Neural cell (in vitro differentiated cells): ENCODE results near the gene BPIFB4. TPM values are rescaled to one million over a fixed set of nuclear protein-coding genes. Genes with fewer than 3 reads are reported as not detected.

Experiments
- H2AFZ ChIP-seq: fragments of 200-600, 300-800 bp; sonication (generic), shearing (Covaris generic); 2 replicates; pipeline ENCODE4 v1.6.0; 2014; ENCODE audit warnings: low read depth, mild to moderate bottlenecking, antibody characterized with exemption, low read length, moderate library complexity
- H3F3A ChIP-seq: fragments of 200-600 bp; shearing (Covaris generic); 2 replicates; pipeline ENCODE4 v1.6.1; 2016; ENCODE audit warnings: mild to moderate bottlenecking, moderate library complexity, mixed read lengths, antibody characterized with exemption, low read length; ENCODE audit not compliant: insufficient read depth, poor library complexity, severe bottlenecking
- H3K27ac ChIP-seq: fragments of 200-600, 300-800 bp; sonication (generic), shearing (Covaris generic); 2 replicates; pipeline ENCODE4 v1.5.1; 2014; ENCODE audit warnings: mild to moderate bottlenecking, low read length, moderate library complexity
- H3K27me3 ChIP-seq: fragments of 300-800, 200-600 bp; sonication (generic), shearing (Covaris generic); 2 replicates; pipeline ENCODE4 v1.6.0; 2014; ENCODE audit warnings: mild to moderate bottlenecking, low read depth, low read length, moderate library complexity; ENCODE audit not compliant: insufficient read depth
- H3K36me3 ChIP-seq: fragments of 300-800, 200-600 bp; sonication (generic), shearing (Covaris generic); 2 replicates; pipeline ENCODE4 v1.5.1; 2014; ENCODE audit warnings: mild to moderate bottlenecking, antibody characterized with exemption, low read length, moderate library complexity; ENCODE audit not compliant: insufficient read depth
- H3K4me2 ChIP-seq: fragments of 300-800, 200-600 bp; sonication (generic), shearing (Covaris generic); 2 replicates; pipeline ENCODE4 v1.6.0; 2014; ENCODE audit warnings: mild to moderate bottlenecking, low read length
- H3K4me3 ChIP-seq: fragments of 300-800, 200-600 bp; sonication (generic), shearing (Covaris generic); 2 replicates; pipeline ENCODE4 v1.5.1; 2014; ENCODE audit warnings: mild to moderate bottlenecking, low read length, moderate library complexity
- H3K79me2 ChIP-seq: fragments of 200-600 bp; shearing (Covaris generic); replicated peaks from 2 replicates; pipeline ENCODE4 v1.6.0; 2014; ENCODE audit warnings: mild to moderate bottlenecking, low read length, moderate library complexity; ENCODE audit not compliant: insufficient read depth
- H3K9ac ChIP-seq: fragments of 300-800, 200-600 bp; sonication (generic), shearing (Covaris generic); 2 replicates; pipeline ENCODE4 v1.6.1; 2016; ENCODE audit warnings: mild to moderate bottlenecking, low read length, mixed read lengths
- H3K9me2 ChIP-seq: fragments of 200-600 bp; shearing (Covaris generic); 2 replicates; pipeline ENCODE4 v1.6.1; 2016; ENCODE audit warnings: mild to moderate bottlenecking, low read length, mixed read lengths; ENCODE audit not compliant: insufficient read depth
- H3K9me3 ChIP-seq: fragments of 200-600, 300-800 bp; sonication (generic), shearing (Covaris generic); 2 replicates; pipeline ENCODE4 v1.6.1; 2016; ENCODE audit warnings: mild to moderate bottlenecking, mixed run types, low read length, moderate library complexity, mixed read lengths
- H4K20me1 ChIP-seq: fragments of 200-600 bp; shearing (Covaris generic); 2 replicates; pipeline ENCODE4 v1.6.1; 2016; ENCODE audit warnings: mild to moderate bottlenecking, mixed run types; ENCODE audit not compliant: insufficient read depth
- CTCF ChIP-seq: fragments of 450-650 bp; IDR thresholded peaks from 2 replicates; pipeline ENCODE4 v1.5.1; 2014; ENCODE audit warnings: antibody characterized with exemption, mild to moderate bottlenecking, moderate library complexity; ENCODE audit not compliant: poor library complexity, severe bottlenecking
- EP300 ChIP-seq: fragments of 450-650 bp; conservative IDR thresholded peaks from 2 replicates; pipeline ENCODE4 v1.6.1; 2014; ENCODE audit warnings: antibody characterized with exemption, mild to moderate bottlenecking, moderate library complexity; ENCODE audit not compliant: poor library complexity, severe bottlenecking
- EZH2 ChIP-seq: fragments of 200-600, 300-800 bp; shearing (Covaris generic), sonication (generic); IDR thresholded peaks from 2 replicates; pipeline ENCODE4 v1.6.1; 2014; ENCODE audit warnings: antibody characterized with exemption, low read length, borderline replicate concordance, mild to moderate bottlenecking; ENCODE audit not compliant: insufficient read depth, poor library complexity, severe bottlenecking
- MXI1 ChIP-seq: fragments of 450-650 bp; conservative IDR thresholded peaks from 2 replicates; pipeline ENCODE4 v1.6.1; 2014; ENCODE audit warnings: antibody characterized with exemption, mild to moderate bottlenecking; ENCODE audit not compliant: poor library complexity, severe bottlenecking
- POLR2AphosphoS5 ChIP-seq: IDR thresholded peaks from 2 replicates; pipeline ENCODE4 v1.6.1; 2012
- RAD21 ChIP-seq: fragments of 450-650 bp; conservative IDR thresholded peaks from 2 replicates; pipeline ENCODE4 v1.6.1; 2014; ENCODE audit warnings: antibody characterized with exemption, mild to moderate bottlenecking, moderate library complexity
- SMC3 ChIP-seq: fragments of 450-650 bp; conservative IDR thresholded peaks from 2 replicates; pipeline ENCODE4 v1.6.1; 2014; ENCODE audit warnings: antibody characterized with exemption, mild to moderate bottlenecking, moderate library complexity; ENCODE audit not compliant: poor library complexity
- TAF1 ChIP-seq: IDR thresholded peaks from 2 replicates; pipeline ENCODE4 v1.6.1; 2012; ENCODE audit warnings: low read depth
- polyA plus RNA-seq: library from polyadenylated mRNA; depleted of rRNA; stranded (reverse); fragments of >200 nt; gene quantifications from 2 replicates; pipeline ENCODE4 v1.2.3, GENCODE V29; 2014
- TF ChIP-seq, protein P1 (sequence below): IDR thresholded peaks from 2 replicates; pipeline ENCODE4 v1.6.1; 2012; ENCODE audit warnings: borderline replicate concordance

Gene BPIFB4
- polyA plus RNA-seq, 1 donor from 2014 or later = not detected

DNA sequence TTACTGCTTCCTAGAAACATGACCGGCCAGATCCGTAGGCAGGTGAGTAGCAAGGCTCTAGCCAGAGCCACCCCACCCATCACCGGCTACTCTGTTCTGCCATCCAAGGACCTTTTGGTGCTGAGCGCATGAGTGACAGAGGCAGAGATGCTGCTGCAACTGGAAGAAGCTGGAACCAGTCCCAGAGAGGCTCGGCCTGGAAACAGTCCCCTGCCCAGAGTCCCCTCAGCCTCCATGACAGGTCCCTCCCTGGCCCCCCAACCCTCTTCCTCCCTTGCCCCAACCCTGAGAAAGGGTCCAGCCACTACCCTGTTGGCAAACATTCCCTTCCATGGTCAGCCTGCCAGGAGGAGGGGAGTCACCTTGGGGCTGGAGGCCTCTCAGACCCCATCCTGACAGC, 31.9 kb downstream of the BPIFB4 start:
- Histone ChIP-seq H3K9ac (no peak overlapping the region), H2AFZ (no peak overlapping the region), H3K27me3 (no peaks in the 10 kb centered on the region), H3K9me2 (no peaks in the 10 kb centered on the region), H3K4me3 (no peak overlapping the region), H3K9me3 (no peaks in the 10 kb centered on the region), H3K36me3 (no peaks in the 10 kb centered on the region), H3F3A (no peaks in the 10 kb centered on the region), H3K27ac (no peak overlapping the region), H3K4me2 (no peak overlapping the region), H3K79me2 (no peaks in the 10 kb centered on the region), H4K20me1 (no peaks in the 10 kb centered on the region)
- TF ChIP-seq POLR2AphosphoS5 (no peak), TAF1 (no peak)

GRCh38 chr20:33112547-33113386, 33.3 kb downstream of the BPIFB4 start:
- H3K27ac ChIP-seq = no peak overlapping the region
- TF ChIP-seq CTCF (no peak), MXI1 (no peak), EP300 (no peak), POLR2AphosphoS5 (no peak), TAF1 (no peak), EZH2 (no peak), RAD21 (no peak), SMC3 (no peak)
- TF ChIP-seq, protein P1, sequence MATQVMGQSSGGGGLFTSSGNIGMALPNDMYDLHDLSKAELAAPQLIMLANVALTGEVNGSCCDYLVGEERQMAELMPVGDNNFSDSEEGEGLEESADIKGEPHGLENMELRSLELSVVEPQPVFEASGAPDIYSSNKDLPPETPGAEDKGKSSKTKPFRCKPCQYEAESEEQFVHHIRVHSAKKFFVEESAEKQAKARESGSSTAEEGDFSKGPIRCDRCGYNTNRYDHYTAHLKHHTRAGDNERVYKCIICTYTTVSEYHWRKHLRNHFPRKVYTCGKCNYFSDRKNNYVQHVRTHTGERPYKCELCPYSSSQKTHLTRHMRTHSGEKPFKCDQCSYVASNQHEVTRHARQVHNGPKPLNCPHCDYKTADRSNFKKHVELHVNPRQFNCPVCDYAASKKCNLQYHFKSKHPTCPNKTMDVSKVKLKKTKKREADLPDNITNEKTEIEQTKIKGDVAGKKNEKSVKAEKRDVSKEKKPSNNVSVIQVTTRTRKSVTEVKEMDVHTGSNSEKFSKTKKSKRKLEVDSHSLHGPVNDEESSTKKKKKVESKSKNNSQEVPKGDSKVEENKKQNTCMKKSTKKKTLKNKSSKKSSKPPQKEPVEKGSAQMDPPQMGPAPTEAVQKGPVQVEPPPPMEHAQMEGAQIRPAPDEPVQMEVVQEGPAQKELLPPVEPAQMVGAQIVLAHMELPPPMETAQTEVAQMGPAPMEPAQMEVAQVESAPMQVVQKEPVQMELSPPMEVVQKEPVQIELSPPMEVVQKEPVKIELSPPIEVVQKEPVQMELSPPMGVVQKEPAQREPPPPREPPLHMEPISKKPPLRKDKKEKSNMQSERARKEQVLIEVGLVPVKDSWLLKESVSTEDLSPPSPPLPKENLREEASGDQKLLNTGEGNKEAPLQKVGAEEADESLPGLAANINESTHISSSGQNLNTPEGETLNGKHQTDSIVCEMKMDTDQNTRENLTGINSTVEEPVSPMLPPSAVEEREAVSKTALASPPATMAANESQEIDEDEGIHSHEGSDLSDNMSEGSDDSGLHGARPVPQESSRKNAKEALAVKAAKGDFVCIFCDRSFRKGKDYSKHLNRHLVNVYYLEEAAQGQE = no peak

More at GRCh38 chr20:33112547-33113386, 33.3 kb downstream of the BPIFB4 start:
- H3K36me3 ChIP-seq = no peaks in the 10 kb centered on the region
- H3K4me2 ChIP-seq = no peak overlapping the region
- no peak overlapping the region for H3K9ac ChIP-seq
- H3K9me3 ChIP-seq = no peaks in the 10 kb centered on the region
- no peaks in the 10 kb centered on the region for H3F3A ChIP-seq
- H3K79me2 ChIP-seq = no peaks in the 10 kb centered on the region
- H3K9me2 ChIP-seq = no peaks in the 10 kb centered on the region
- H3K27me3 ChIP-seq = no peaks in the 10 kb centered on the region
- H4K20me1 ChIP-seq = no peaks in the 10 kb centered on the region
- no peak overlapping the region for H2AFZ ChIP-seq
- no peak overlapping the region for H3K4me3 ChIP-seq
